Stimulated activated CD8-positive, alpha-beta memory T cell treated with anti-CD3 and anti-CD28 coated beads, Interleukin-4, amount 100 ng/mL, for 4 hours (primary cell): ENCODE results near the gene PSMB11.
"Not testable (repeated sequence)": the region's sequence is repeated elsewhere in the genome, so short reads cannot be mapped to it uniquely, and the experiment has no call there.

Experiments
- DNase-seq, 2 donors: peaks; one replicate each; pipeline ENCODE4 v3.0.0-alpha.2; 2020; ENCODE audit warnings: low read depth in 2 of 2, low spot score in 1 of 2

Gene PSMB11

GRCh38 chr14:23013749-23014054 is 28.3 kb upstream of the PSMB11 start:
- DNase-seq: not testable (repeated sequence)

GRCh38 chr14:23015618-23016017 is 26.4 kb upstream of the PSMB11 start:
- no peak for DNase-seq

DNA sequence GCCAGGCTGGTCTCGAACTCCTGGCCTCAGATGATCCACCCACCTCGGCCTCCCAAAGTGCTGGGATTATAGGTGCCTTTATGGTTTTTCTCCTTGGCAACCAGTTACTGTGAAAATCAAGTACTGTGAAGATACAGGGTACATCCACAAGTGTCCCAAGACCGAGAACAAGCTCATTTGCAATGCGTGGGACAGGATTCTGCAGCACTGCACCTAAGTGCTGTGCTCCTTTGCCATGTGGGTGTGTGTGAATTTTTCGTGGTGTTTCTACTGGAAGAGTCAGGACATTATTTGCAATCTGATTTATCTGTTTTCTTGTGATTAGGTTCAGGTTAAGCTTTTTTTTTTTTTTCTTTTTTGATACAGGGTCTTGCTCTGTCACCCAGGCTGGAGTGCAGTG is 24.9 kb upstream of the PSMB11 start:
- no peak for DNase-seq

DNA sequence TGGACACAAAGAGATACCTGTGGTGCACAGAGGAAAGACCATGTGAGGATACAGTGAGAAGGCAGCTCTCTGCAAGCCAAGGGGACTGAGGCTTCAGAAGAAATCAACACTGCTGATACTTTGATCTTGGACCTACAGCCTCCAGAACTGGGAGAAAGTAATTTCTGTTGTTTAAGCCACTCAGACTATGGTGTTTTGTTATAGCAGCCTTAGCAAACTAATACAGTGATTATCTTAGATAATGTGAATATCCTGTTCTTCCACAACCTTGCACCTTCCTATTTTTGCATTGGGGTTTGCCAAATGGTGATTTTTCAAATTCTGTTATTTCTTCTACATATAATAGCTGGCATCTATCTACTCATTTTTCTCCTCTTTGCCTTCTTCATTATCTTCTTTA is 23.9 kb upstream of the PSMB11 start:
- no peak for DNase-seq

DNA sequence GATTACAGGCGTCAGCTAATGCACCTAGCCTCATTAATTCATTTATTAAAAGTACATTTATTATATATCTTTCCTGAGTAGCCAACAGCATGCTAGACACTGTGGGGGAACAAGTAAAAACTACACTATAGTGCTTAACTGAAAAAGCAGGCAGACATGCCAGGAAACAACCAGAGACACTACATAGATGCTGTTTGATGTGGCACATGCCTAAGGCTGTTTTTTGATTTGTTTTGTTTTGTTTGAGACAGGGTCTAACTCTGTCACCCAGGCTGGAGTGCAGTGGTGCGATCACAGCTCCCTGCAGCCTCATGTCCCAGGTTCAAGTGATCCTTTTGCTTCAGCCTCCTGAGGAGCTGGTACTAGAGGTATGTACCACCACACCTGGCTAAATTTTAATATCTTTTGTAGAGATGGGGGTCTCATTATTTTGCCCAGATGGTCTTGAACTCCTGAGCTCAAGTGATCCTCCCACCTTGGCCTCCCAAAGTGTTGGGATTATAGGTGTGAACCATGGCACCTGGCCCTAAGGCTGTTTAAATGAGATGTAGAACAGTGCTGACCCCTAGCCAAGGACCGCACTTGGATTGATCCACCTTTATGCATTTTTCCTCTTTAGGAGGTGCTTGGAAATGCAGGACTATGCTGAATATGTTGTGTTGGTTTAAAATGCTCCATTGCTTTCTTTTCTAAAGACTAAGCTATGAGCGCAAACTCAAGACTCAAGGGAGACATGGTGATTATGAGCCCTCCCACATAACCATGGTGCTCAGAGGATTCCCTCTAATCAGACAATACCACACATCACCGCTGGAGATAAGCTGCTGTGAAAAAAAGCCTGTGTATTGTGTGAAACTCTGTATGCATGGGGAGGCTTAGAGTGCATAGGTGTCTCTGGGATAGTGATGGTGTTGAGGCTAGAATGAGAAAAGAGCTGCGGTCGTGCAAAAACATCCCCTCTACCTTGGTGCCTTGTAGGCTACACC is 21.6 kb upstream of the PSMB11 start:
- no peak for DNase-seq

DNA sequence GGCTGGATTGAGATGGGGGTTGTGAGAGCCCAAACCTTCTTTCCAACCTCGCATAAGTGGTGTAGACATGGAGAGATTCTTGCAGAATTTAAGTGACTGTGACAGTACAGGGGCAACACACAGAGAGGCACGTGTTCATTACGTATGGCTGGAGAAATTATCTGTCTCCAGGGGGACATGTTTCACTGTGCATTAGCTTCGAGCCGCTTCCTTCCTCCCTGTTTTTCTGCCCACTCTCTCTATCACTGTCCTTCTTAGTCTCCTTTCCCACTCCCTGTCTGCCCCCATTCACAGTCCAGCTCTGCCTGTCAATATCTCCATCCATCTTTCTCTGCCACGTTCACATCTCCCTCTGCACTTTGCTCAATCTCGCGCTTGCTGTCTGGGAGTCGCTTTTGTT is 20.6 kb upstream of the PSMB11 start:
- no peak for DNase-seq

DNA sequence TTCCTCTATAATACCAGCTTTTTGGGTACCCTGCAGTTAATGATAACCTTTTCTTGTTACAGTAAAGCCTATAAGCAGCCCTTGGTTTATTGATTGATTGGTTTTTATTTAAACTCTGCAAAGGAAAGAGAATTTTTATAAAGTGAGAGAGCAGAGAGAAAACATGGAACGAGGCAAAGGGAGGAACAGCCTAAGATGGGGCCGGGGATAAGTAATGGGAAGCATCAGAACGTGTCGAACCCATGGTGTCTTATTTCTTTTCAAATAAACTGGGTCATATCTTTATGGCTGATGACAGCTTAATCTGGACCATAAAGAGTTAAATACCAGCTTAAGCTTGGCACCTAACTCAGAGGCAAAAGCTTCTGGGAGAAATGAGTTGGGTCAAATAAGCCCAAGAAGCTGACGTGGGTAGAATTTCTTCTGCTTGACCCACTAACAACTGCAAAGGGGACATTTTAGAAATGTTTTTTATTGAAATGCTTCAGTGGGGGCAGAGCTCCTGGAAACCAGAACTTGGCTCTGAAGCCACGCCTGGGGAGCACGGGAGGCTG is 20.0 kb upstream of the PSMB11 start:
- DNase-seq: no peak

GRCh38 chr14:23023022-23023794 is 18.8 kb upstream of the PSMB11 start:
- no peak for DNase-seq

DNA sequence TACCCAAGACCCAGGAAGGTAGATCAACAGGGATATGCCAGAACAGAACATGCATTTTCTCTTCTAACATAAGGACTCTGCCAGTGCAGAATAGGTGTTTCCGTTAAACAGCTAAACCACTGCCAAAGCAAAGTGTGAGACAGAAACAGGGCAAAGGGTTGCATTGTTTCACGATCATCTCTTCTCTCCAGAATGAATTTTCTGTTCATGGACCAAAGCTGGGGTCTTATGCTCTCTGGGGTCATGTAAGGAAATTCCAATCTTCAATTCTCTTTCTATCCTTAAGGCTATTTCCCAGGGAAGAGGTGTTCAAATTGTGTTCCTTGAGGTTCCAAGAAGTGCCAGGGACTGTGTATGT is 18.2 kb upstream of the PSMB11 start:
- DNase-seq: no peak

GRCh38 chr14:23024612-23025075 is 17.4 kb upstream of the PSMB11 start:
- DNase-seq: no peak

- no peak for DNase-seq
Measured at GRCh38 chr14:23025151-23025814, 16.7 kb upstream of the PSMB11 start.

DNA sequence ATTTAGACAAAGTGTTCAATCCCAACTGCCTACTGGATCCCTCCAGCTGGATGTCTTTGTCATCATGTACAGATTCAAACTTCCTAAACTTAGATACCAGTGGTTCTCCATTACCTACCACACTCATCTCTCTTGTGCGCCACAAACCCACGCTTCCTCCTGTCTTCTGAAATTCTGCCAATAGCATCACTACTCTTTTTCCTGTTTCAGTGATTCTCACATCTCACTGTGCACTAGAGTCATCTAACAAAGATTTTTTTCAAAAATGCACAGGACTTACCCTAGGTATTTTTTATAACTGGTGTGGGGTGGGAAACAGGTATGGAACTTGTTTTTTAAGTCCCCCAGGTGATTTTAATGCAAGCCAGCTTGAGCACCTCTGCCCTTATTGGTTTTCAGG is 13.2 kb upstream of the PSMB11 start:
- no peak for DNase-seq

- DNase-seq: no peak
Measured at GRCh38 chr14:23030936-23031335, 11.1 kb upstream of the PSMB11 start.

DNA sequence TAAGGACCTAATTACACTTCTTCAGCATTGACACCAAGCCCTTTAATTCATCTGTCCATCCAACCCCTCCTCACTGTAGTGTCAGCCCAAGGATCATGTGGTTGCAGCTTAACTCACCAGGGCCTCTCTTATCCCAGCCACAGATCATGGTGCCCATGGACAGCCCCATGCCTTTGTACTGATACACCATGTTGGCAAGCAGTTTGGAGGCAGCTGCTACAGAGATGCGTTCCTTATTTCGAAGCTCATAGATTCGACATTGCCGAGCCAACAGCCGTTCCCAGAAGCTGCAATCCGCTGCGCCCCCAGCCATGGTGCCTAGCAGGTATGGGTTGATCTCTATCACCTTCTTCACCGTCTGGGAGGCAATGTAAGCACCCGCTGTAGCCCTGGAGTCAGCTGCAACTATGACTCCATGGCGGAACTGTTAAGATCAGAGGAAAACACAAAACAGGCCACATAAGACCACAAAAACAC is 8.7 kb upstream of the PSMB11 start:
- no peak for DNase-seq

DNA sequence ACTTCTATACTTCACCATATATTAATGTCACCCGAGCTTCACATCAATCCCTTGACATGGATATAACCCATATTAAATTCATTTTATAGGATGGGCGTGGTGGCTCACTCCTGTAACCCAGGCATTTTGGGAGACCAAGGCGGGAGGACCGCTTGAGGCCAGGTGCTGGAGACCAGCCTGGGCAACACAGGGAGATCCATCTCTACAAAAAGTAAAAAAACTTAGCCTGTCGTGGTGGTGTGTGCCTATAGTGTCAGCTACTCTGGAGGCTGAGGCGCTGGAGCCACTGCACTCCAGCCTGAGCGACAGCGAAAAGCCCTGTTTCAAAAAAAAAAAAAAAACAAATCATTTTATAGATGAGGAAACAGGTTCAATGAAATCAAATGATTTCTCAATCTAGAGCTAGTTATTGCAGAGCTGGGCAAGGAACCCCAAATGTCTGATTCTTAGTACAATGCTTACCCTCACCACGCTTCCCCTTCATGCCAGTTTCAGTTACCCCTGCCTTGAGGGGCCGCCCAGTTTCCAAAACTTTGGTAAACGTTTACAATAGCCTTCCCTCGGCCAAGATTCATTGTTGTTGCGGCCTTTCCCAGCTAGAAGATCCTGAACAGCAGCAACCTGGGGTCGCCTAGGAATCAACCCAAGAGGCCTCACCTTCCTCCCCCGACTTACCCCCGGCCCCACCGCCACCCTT is 8.1 kb upstream of the PSMB11 start:
- DNase-seq: no peak

DNA sequence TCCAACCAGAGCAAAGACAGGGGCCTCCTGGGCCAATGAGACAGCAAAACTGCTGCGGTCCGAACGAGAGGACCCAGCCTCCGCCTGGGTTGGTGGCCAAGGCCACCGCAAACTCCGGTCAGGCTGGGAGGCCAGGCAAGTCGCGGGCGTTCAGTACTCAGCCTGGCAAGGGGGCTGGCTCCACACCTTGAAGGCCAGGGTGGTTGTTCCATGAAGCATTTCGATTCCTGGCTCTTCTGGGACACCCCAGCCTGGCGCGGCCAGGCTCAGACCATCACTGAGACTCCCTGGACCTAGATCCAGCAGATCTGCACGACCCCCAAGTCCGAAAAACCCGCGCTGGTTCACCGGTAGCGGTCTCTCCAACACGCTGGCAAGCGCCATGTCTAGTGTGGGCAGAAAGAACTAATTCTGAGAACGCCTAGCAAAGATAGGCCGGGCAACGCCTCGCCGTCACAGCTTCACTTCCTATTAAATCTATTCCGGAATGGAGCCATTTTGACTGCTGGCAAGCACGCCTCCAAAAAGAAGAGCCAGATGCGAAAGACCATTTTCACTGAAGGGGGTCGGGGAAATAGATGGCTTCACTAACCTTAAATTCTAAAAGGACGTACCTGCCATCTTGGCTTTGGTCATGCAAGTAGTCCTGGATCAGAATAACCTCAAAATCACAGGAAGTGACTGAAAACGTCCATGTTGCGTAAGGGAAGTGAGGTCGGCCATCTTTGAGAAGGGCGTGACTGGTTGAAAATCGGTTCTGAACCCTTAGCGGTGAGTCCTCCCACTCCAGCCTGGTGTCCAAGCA is 7.3 kb upstream of the PSMB11 start, which contains the start of gene PSMB5:
PSMB5 (minus strand) TSS at position 403 of the 805 bp plus-strand sequence; CDS start at position 384, 19 bp downstream.
- DNase-seq: peak; percentile 72 to 78

- DNase-seq: no peak
Measured at GRCh38 chr14:23035303-23036144, 6.5 kb upstream of the PSMB11 start.

DNA sequence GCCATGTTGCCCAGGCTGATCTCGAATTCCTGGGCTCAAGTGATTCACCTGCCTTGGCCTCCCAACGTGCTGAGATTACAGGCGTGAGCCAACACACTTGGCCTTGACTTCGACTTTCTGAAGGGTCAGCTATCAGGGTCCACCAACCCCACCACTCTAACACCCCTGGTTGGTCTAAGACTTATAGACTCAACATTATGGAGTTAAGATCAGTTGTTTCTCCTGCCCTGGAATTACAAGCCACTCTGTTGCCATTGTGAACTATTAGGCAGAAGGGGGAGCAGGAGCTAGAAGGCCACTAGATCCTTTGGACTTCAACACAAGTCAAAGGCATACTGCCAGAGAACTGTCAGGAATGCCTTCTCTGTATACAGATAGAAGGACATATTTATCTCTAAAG is 1.9 kb upstream of the PSMB11 start:
- no peak for DNase-seq

DNA sequence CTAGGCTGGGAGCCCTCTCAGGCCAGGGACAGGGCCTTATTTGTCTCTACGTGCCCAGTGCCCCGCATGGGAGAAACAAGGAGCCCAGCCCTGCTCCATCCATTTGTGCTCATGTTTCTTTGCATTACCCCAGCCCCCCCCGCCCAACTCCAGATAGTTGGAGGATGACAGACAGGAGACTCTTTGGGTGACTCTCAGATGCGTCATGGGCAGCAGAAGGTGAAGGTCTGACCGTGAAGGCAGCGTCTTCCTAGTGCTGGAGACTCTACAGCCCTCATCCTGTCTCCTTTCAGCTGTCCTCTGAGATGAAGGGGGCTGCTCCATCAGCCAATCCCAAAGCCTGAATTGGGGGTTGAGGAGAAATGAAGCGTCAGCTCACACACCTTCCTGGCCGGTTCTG is 283 bp upstream of the PSMB11 start:
- no peak for DNase-seq
